ENCODE data around the gene TTLL3. TPM values are rescaled to one million over a fixed set of nuclear protein-coding genes. Genes with fewer than 3 reads are reported as not detected.

The TTLL3 gene
- total and polyA plus RNA-seq, 2 donors: 10.4 to 84.0 TPM

- Histone ChIP-seq H3K27me3 (ENCODE audit: control insufficient read depth in 2 of 2, insufficient read depth in 1 of 2, low read length in 1 of 2) (no peaks in the 10 kb centered on the region), H3K36me3 (ENCODE audit: control insufficient read depth in 2 of 2, insufficient read depth in 2 of 2, low read length in 1 of 2) (peaks cover 35 to 43% of the 10 kb centered on the region in 2 donors), H3K4me1 (ENCODE audit: control insufficient read depth in 2 of 2, insufficient read depth in 2 of 2, low read length in 2 of 2) (peaks cover 15 to 24% of the 10 kb centered on the region in 2 donors), H3K9me3 (ENCODE audit: control insufficient read depth in 2 of 2, insufficient read depth in 1 of 2, low read length in 1 of 2) (peaks cover 0 to 1% of the 10 kb centered on the region in 2 donors), H3K4me3 (ENCODE audit: low read length in 2 of 2) (no peak overlapping the region), H3K27ac (ENCODE audit: low read depth in 1 of 2, low read length in 1 of 2) (no peak overlapping the region)
- 96% methylated on average over 5 of the region's 5 CpGs for WGBS
- no peak for DNase-seq (ENCODE audit: low read depth in 6 of 9, low spot score in 9 of 9)
These were observed 14.9 kb upstream of the TTLL3 start for GRCh38 chr3:9795207-9795606.

GRCh38 chr3:9797196-9797945, 12.7 kb upstream of the TTLL3 start:
- H3K4me1 ChIP-seq (ENCODE audit: control insufficient read depth in 2 of 2, insufficient read depth in 2 of 2, low read length in 2 of 2): peaks cover 7 to 13% of the 10 kb centered on the region in 2 donors
- DNase-seq (ENCODE audit: low read depth in 6 of 9, low spot score in 9 of 9): no peak
- peaks cover 45 to 59% of the 10 kb centered on the region in 2 donors for H3K36me3 ChIP-seq (ENCODE audit: control insufficient read depth in 2 of 2, insufficient read depth in 2 of 2, low read length in 1 of 2)
- no peak overlapping the region for H3K27ac ChIP-seq (ENCODE audit: low read depth in 1 of 2, low read length in 1 of 2)
- 98% methylated on average over 12 of the region's 12 CpGs for WGBS
- H3K9me3 ChIP-seq (ENCODE audit: control insufficient read depth in 2 of 2, insufficient read depth in 1 of 2, low read length in 1 of 2): no peaks in the 10 kb centered on the region
- H3K27me3 ChIP-seq (ENCODE audit: control insufficient read depth in 2 of 2, insufficient read depth in 1 of 2, low read length in 1 of 2): no peaks in the 10 kb centered on the region
- H3K4me3 ChIP-seq (ENCODE audit: low read length in 2 of 2): no peak overlapping the region

- no peak overlapping the region for H3K27ac ChIP-seq (ENCODE audit: low read depth in 1 of 2, low read length in 1 of 2)
- no peak overlapping the region for H3K4me3 ChIP-seq (ENCODE audit: low read length in 2 of 2)
- WGBS: 97% methylated on average over 5 of the region's 5 CpGs
- no peaks in the 10 kb centered on the region for H3K9me3 ChIP-seq (ENCODE audit: control insufficient read depth in 2 of 2, insufficient read depth in 1 of 2, low read length in 1 of 2)
- peaks cover 74 to 86% of the 10 kb centered on the region in 2 donors for H3K36me3 ChIP-seq (ENCODE audit: control insufficient read depth in 2 of 2, insufficient read depth in 2 of 2, low read length in 1 of 2)
- H3K4me1 ChIP-seq (ENCODE audit: control insufficient read depth in 2 of 2, insufficient read depth in 2 of 2, low read length in 2 of 2): peaks cover 0 to 3% of the 10 kb centered on the region in 2 donors
- DNase-seq (ENCODE audit: low read depth in 6 of 9, low spot score in 9 of 9): no peak
- H3K27me3 ChIP-seq (ENCODE audit: control insufficient read depth in 2 of 2, insufficient read depth in 1 of 2, low read length in 1 of 2): no peaks in the 10 kb centered on the region
These were observed 9.5 kb upstream of the TTLL3 start for GRCh38 chr3:9800529-9800928.

GRCh38 chr3:9803494-9803893, 6.6 kb upstream of the TTLL3 start:
- Histone ChIP-seq H3K27ac (ENCODE audit: low read depth in 1 of 2, low read length in 1 of 2) (no peak overlapping the region), H3K4me3 (ENCODE audit: low read length in 2 of 2) (no peak overlapping the region), H3K36me3 (ENCODE audit: control insufficient read depth in 2 of 2, insufficient read depth in 2 of 2, low read length in 1 of 2) (peaks cover 77 to 85% of the 10 kb centered on the region in 2 donors), H3K27me3 (ENCODE audit: control insufficient read depth in 2 of 2, insufficient read depth in 1 of 2, low read length in 1 of 2) (no peaks in the 10 kb centered on the region), H3K4me1 (ENCODE audit: control insufficient read depth in 2 of 2, insufficient read depth in 2 of 2, low read length in 2 of 2) (peaks cover 0 to 2% of the 10 kb centered on the region in 2 donors), H3K9me3 (ENCODE audit: control insufficient read depth in 2 of 2, insufficient read depth in 1 of 2, low read length in 1 of 2) (no peaks in the 10 kb centered on the region)
- 98% methylated on average over 1 of the region's 1 CpG for WGBS
- no peak for DNase-seq (ENCODE audit: low read depth in 6 of 9, low spot score in 9 of 9)

- no peak for DNase-seq (ENCODE audit: low read depth in 6 of 9, low spot score in 9 of 9)
- Histone ChIP-seq H3K27ac (ENCODE audit: low read depth in 1 of 2, low read length in 1 of 2) (no peak overlapping the region), H3K36me3 (ENCODE audit: control insufficient read depth in 2 of 2, insufficient read depth in 2 of 2, low read length in 1 of 2) (peaks cover 64 to 70% of the 10 kb centered on the region in 2 donors), H3K4me1 (ENCODE audit: control insufficient read depth in 2 of 2, insufficient read depth in 2 of 2, low read length in 2 of 2) (peaks cover 0 to 15% of the 10 kb centered on the region in 2 donors), H3K27me3 (ENCODE audit: control insufficient read depth in 2 of 2, insufficient read depth in 1 of 2, low read length in 1 of 2) (no peaks in the 10 kb centered on the region), H3K9me3 (ENCODE audit: control insufficient read depth in 2 of 2, insufficient read depth in 1 of 2, low read length in 1 of 2) (no peaks in the 10 kb centered on the region), H3K4me3 (ENCODE audit: low read length in 2 of 2) (no peak overlapping the region)
- WGBS: 97% methylated on average over 5 of the region's 5 CpGs
These were observed 5.1 kb upstream of the TTLL3 start for GRCh38 chr3:9804996-9805395.

GRCh38 chr3:9806137-9806536, 3.9 kb upstream of the TTLL3 start:
- 98% methylated on average over 12 of the region's 12 CpGs for WGBS
- DNase-seq (ENCODE audit: low read depth in 6 of 9, low spot score in 9 of 9): no peak
- no peaks in the 10 kb centered on the region for H3K9me3 ChIP-seq (ENCODE audit: control insufficient read depth in 2 of 2, insufficient read depth in 1 of 2, low read length in 1 of 2)
- no peak overlapping the region for H3K4me3 ChIP-seq (ENCODE audit: low read length in 2 of 2)
- no peak overlapping the region for H3K27ac ChIP-seq (ENCODE audit: low read depth in 1 of 2, low read length in 1 of 2)
- H3K27me3 ChIP-seq (ENCODE audit: control insufficient read depth in 2 of 2, insufficient read depth in 1 of 2, low read length in 1 of 2): peaks cover 0 to 2% of the 10 kb centered on the region in 2 donors
- peaks cover 53 to 60% of the 10 kb centered on the region in 2 donors for H3K36me3 ChIP-seq (ENCODE audit: control insufficient read depth in 2 of 2, insufficient read depth in 2 of 2, low read length in 1 of 2)
- H3K4me1 ChIP-seq (ENCODE audit: control insufficient read depth in 2 of 2, insufficient read depth in 2 of 2, low read length in 2 of 2): peaks cover 2 to 20% of the 10 kb centered on the region in 2 donors

- WGBS: 98% methylated on average over 7 of the region's 7 CpGs
- H3K4me1 ChIP-seq (ENCODE audit: control insufficient read depth in 2 of 2, insufficient read depth in 2 of 2, low read length in 2 of 2): peaks cover 2 to 20% of the 10 kb centered on the region in 2 donors
- no peak overlapping the region for H3K4me3 ChIP-seq (ENCODE audit: low read length in 2 of 2)
- H3K27me3 ChIP-seq (ENCODE audit: control insufficient read depth in 2 of 2, insufficient read depth in 1 of 2, low read length in 1 of 2): peaks cover 0 to 2% of the 10 kb centered on the region in 2 donors
- no peaks in the 10 kb centered on the region for H3K9me3 ChIP-seq (ENCODE audit: control insufficient read depth in 2 of 2, insufficient read depth in 1 of 2, low read length in 1 of 2)
- H3K36me3 ChIP-seq (ENCODE audit: control insufficient read depth in 2 of 2, insufficient read depth in 2 of 2, low read length in 1 of 2): peaks cover 45 to 52% of the 10 kb centered on the region in 2 donors
- H3K27ac ChIP-seq (ENCODE audit: low read depth in 1 of 2, low read length in 1 of 2): no peak overlapping the region
- DNase-seq (ENCODE audit: low read depth in 6 of 9, low spot score in 9 of 9): no peak
These were observed 3.1 kb upstream of the TTLL3 start for GRCh38 chr3:9806688-9807589.

GRCh38 chr3:9807981-9808344, 2.1 kb upstream of the TTLL3 start:
- Histone ChIP-seq H3K27ac (ENCODE audit: low read depth in 1 of 2, low read length in 1 of 2) (no peak overlapping the region), H3K36me3 (ENCODE audit: control insufficient read depth in 2 of 2, insufficient read depth in 2 of 2, low read length in 1 of 2) (peaks cover 40 to 49% of the 10 kb centered on the region in 2 donors), H3K4me3 (ENCODE audit: low read length in 2 of 2) (no peak overlapping the region), H3K27me3 (ENCODE audit: control insufficient read depth in 2 of 2, insufficient read depth in 1 of 2, low read length in 1 of 2) (peaks cover 0 to 2% of the 10 kb centered on the region in 2 donors), H3K9me3 (ENCODE audit: control insufficient read depth in 2 of 2, insufficient read depth in 1 of 2, low read length in 1 of 2) (no peaks in the 10 kb centered on the region), H3K4me1 (ENCODE audit: control insufficient read depth in 2 of 2, insufficient read depth in 2 of 2, low read length in 2 of 2) (peaks cover 2 to 20% of the 10 kb centered on the region in 2 donors)
- WGBS: 95% methylated on average over 2 of the region's 2 CpGs
- no peak for DNase-seq (ENCODE audit: low read depth in 6 of 9, low spot score in 9 of 9)

Measured in thymus (tissue), 11 donors.